HG03354 (cell line): ENCODE data around the gene ADAM33.

Experiments used
- ATAC-seq: cut with Tn5 transposase; IDR thresholded peaks from one replicate; pipeline ENCODE4 v1.9.1; 2021; ENCODE audit warnings: mild to moderate bottlenecking; ENCODE audit not compliant: unreplicated experiment, poor library complexity, severe bottlenecking

The ADAM33 gene

DNA sequence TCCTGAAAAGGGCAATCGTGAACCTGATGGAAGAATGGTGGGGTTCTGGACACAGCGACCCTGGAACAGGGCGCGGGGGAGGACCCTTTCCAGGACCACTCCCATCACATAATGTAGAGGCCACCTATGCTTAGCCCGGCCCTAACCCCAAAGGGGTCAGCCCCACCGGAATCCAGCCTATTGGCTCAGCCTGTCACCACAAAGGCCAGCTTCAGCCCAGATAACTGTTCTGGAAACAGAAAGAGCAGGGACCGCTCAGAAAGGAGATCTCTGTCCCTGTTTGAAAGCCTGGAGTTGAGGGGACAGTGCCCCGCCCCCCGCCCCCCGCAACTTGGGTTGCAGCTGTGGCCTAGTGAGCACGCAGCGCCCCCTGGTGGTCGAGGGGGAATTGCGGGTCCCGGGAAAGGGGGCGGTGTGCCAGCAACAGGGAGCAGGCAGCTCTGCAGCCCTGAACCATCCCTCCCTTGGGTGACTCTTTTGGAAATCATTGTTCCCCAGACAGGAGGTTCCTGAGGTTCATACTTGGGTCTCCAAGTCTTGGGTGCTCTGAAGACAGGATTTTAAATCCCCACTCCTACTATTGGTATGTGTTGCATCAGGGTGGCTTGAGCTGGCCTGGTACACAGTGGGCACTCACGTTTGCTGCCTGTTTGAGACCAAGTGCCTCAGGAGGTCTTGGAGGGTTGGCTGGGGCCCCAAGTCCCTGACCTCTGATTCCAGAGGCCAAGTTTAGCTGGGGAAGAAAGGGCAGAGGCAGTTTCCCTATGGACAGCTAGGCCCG, 29.1 kb upstream of the ADAM33 start:
- ATAC-seq: no peak

DNA sequence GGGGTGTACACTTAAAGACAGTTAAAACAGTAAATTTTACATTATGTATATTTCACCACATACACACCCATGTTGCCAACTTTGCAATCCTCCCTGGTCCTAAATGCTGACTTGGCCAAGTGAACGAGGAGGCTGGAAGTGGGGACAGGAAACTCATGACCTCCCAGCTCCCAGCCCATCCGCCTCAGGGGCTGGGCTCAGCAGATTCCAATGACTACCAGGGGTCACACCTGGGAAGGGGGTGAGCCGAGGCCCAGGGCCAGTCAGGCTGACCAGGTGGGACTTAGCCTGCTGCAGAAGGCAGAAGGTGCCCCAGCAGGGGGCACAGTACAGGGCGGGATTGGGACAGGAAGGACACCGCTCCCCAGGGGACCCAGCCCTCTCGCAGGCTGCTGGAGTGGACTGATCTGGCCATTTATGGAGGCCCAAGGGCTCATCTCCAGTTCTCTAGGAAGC, 28.2 kb upstream of the ADAM33 start:
- ATAC-seq: no peak

DNA sequence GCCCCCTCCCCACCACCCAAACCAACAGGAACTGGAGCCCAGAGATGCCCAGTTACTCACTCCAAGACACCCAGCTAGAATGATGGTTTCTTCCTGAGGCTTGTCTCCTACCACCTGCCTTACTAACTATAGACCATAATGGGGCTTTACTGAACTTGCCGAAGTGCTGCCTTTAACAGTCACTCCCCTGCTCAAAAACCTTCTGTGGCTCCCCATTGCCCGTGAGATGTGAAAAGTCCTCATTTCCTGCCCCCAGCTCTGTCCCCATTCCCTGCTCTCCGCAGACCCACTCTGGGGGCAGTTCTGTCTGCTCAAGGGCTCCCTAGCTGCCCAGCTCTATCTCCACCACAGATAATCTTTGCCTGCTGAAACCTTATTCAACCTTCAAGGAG, 25.7 kb upstream of the ADAM33 start:
- no peak for ATAC-seq

DNA sequence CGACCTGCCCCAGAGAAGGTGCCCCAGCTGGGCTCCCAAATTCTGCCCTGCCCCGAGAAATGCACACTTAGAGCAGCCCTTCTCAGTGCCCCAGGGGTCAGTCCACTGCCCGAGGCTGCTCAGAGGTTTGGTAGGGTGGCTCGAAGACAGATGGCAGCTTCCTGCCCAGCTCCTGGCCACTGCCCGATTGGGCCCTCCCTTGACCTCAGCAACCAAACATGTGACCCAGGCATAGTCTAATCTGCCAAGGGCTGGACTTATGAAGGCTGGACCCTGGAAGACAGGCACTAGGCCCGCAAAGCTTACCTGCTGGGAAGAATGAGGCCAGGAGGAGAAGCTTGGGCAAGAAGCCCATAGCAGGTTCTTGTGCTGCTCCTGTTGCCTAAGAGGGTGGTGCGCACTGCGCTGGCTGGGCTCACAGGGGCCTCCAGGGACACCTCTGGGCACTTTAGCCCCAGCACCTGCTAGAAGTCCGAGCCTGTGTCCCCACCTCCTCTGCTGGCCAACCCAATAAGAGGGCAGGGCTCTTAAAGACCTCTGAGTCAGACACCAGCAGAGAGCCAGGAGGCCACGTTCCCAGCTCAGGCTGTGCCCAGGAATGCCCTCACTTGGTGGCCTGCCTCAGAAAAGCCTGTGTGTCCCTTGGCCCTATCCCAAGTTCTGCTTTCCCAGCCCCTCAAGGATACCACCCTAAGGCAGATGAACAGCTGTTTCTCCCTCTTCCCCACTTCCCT, 25.1 kb upstream of the ADAM33 start:
- no peak for ATAC-seq

DNA sequence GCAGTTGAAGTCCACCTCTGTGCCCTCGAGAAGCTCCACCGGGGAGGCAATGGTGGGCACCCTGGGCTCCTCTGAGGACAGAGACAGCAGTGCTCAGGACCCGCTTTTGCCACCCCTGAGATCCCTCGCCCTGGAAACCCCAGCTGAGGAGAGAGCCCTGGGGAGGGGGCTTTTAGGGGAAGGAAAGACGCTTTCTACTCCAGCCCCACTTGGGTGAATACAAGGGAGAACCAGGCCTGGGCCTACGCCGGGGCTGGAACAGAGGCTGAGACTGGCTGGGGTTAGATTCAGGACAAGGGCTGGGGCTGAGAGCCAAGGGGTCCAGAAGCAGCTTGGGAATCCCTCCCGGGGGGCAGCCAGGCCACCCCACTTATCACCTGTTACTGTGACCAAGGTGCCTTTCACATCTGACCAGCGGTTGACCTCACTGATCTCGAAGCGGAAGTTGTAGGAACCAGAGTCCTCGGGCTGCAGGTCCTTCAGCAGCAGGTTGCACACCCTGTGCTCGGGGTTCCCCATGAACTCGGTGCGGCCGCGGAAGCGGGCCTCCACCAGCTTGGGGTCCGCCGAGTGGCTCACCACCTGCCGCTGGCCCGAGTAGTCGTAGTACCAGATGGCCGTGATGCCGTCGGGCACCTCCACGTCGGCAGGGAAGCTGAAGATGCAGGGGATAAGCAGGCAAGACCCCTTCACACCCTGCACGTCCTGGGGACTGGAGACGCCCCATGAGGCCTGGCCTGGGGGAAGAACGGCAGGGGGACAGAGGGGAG, 24.3 kb upstream of the ADAM33 start:
- no peak for ATAC-seq

DNA sequence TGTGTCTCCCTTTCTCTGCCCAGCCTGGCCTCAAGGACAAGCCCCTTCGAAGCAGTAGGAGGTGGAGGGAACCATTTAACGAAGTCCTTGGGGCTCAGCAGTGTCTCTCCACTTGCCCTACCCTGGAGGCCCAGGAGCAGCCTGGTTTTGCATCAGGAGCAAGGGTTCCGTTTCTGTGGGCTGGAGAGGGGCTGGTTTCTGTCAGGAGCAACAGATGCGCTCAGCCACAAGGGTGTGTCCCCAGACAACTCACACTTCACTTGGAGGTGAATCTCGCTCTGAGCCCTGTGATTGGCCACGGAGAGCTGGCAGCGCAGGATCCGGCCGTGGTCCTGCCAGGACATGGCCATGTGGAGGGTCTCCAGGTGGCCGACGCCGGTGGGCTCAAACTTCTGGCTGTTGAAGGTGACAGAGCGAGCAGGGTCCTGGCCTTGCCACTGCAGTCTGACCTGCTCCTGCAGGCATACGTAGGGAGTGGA, 23.7 kb upstream of the ADAM33 start:
- ATAC-seq: no peak

DNA sequence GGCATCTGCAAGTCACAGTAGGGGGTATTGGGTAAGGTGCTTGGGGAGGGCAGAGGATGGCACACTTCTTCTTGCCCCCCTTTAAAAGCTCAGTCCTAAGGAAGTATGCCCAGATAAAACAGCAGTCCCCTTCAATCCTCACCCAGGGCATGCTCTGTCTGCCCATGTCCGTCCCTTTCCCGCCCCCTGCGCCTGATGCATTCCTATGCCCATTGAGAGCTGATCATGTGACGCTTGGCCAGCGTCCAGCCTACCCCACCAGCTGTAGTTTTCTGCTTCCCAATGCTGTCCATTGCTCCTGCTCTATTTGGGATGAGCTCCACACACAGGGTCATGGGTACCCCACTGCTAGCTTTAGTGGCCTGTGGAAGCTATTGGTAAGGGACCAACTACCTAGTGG, 22.3 kb upstream of the ADAM33 start:
- no peak for ATAC-seq

DNA sequence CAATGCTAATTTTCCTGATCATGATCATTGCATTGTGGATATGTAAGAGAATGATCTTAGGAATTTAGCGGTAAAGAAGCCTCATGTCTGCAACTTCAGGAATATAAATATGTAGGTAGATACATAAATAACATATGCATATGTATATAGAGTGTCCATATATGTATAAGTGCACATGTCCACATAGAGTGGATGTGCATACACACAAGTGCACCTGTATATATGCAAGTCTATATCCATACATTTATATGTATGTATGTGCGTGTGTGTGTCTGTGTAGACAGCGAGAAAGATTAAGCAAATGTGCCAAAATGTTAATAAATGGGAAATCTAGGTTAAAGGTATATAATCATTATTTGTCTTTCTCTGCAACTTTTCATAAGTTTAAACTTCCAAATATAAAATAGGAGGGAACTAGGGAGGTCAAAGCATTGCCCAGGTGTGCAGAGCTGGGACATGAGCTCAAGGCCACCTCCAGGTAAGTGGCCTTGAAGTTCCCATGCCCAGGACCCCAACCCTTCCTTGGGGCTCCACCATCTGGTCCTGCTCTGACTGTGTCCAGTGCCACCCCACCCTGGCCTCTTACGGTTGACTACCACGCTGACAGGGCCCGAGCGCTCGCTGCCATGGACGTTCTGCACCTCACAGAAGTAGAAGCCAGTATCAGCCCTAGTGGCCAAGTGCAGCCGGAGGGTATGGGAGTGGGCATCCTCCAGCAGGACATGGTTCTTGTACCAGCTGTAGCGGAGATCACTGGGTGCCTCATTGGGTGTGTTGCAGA, 21.0 kb upstream of the ADAM33 start:
- ATAC-seq: no peak

DNA sequence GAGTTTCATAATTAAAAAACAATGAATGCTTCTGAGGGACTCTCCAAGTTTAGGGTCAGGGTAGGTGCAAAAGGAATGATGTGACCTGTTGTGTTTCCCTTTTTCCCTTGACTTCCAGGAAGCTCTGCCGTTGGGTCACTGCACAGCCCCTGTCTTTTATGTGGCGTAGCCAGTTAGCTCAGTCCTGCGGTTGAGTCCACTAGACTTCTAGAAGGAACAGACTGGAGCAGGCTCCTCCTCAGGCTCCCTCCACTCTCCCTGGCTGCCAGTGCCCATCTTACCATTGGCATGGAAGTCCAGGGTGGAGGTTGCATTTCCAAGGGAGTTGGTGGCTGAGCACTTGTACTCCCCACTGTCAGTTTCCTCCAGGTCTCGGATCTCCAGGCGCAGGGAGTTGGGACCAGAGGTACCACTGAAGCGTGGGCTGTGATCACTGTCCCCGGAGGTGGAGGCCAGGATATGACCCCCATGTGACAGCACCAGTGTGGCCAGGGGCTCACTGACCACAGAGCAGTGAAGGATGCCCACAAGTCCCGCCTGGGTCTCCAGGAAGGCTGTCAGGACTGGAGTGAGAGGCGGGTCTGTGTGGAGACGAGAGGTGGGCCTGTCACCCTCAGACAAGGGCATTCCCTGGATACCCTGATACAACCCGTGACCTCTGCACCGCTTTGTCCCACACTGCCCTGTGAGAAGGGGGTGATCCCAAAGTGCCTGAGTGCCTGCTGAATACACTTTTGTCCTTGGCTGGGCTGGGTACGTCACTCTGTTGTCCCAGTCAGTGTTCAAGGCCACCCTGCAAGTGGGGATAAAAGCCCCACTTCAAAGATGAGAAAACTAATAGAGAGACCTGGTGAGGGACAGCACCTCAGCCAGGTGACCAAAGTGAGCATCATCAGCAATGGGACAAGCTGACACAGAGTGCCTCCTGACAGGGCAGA, 19.5 kb upstream of the ADAM33 start:
- ATAC-seq: no peak

DNA sequence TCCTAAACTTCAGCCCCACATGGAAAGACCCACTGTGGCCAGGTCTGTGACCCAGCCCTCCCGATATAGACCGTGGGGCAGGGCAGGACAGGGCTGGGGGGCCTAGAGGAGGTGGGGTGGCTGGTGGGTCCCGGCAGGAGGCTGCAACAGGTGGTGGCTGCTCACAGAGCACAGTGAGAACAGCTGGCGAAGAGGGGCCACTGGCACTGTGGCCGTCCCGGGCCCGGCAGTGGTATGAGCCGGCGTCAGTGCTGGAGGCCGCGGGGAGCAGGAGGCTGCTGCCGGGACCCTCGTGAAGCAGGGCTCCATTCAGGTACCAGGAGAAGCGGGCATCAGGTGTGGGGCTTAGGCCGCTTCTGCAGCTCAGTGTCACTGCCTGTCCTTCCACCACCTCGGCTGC, 17.2 kb upstream of the ADAM33 start:
- no peak for ATAC-seq

DNA sequence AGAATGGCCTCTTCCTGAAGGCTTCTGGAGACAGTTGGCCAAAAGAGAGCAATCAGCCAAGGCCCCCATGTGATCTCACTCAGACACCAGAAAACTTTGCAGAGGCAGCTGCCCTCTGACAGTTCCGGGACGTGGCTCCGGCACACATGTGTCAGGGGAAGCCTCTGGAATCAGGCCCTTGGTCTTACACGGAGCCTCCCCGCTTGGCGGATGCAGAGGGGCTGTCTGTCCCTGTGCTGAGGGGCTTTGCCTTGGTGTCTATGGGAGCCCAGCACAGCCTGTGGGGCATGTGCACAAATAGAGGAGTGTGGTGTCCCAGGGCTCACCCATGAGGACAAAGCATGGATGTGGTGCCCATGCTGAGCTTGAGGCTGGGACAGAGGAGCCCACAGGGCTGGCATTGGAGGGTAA, 16.8 kb upstream of the ADAM33 start:
- ATAC-seq: no peak

DNA sequence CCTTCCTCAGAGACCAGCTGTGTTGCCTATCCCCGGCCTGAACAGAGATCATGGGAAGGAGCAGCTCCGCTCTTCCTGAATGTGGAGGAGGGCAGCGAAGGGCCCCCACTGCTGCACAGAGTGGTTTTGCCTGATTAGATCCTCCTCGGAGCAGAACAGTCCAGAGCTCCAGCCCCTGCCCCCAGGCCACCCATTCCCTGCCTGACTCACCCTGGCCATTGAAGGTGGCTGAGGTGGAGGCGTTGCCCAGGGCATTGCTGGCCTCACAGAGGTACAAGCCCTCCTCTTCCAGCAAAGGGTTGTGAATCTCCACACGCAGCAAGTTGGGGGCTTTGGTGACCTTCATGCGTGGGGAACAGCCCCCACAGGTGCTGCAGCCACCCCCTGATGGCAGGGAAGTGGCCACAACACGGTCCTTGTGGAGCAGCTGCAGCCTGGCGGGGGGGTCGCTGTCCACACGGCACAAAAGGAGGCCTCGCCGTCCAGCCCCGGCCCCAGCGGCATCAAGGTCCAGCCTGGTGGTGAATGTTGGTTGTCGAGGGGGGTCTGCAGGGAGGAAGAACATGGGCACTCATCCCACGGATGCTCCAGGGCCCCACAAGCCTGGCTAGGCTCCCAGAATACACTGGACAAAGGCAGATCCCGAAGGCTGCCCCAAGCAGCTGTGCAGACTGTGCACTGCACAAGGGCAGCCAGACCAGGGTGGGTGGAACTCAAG, 15.9 kb upstream of the ADAM33 start:
- ATAC-seq: no peak

DNA sequence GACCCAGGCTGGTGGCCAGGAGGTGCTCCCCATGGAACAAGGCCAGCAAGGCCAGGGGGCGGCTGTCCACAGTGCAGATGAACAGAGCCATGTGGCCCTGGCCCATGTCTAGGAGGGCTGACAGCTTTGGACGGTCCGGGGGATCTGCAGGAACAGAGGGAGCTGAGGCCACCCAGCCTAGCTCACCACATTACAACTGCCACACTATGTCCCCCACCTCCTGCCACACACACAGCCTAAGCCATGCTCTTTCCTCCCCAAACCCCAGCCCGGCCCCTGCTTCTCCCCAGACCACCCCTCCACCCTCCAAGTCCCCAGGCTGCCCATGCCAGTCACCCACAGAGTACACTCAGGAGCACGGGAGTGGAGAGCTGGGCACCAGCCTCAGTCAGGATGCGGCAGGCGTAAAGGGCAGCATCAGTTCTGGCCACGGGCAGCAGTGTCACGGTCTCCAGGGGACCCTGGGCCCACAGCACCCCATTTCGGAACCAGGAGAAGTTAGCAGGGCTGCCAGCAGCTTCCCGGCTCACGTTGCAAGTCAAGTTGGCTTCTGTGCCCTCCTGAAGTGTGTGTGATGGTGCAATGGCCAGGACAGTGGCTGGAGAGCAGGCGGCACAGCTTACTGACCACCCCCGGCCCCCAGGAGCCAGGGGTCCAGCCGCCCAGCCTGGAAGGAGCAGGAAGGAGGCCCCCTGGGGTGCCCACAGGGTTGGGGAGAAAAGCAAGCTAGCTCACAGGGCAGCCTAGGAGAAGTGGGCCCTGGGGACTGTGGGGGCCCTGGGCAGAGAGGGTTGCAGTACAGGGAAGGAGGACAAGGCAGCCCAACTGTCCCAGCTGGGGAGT, 15.2 kb upstream of the ADAM33 start:
- ATAC-seq: no peak

DNA sequence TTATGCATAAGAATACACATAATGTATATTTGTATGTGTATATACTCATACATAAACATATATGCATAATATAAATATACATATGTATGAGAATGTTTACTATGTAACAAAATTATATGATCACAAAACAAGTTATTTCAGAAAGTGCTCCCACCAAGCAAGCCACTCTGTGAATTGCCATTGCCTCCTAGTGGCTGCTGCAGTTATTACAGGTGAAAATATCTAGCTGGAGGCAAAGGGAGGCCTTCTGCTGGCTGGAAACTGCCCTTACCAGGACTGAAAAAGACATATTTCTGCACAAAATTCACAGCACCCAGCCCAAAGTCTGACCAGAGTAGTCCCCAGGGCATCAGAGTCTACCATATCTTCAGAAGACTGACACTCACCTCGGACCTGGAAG, 14.4 kb upstream of the ADAM33 start:
- ATAC-seq: no peak

DNA sequence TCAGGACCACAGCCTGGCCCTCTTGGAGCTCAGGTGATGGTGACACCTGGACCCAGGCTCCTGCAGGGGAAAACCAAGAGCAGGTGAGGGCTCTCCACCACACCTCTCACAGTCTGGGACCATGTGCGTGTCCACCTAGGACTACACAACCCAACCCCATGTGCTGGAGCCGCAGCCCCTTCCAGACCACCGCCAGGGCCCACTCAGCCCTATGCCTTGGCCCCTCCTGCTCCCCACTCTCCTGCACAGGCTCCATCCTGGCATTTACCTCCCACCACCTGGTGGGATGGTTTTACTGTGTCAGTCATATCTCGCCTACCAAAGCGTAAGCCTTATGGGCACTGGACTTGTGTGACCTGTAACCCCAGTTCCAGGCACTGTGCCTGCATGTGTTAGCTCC, 13.1 kb upstream of the ADAM33 start:
- no peak for ATAC-seq

DNA sequence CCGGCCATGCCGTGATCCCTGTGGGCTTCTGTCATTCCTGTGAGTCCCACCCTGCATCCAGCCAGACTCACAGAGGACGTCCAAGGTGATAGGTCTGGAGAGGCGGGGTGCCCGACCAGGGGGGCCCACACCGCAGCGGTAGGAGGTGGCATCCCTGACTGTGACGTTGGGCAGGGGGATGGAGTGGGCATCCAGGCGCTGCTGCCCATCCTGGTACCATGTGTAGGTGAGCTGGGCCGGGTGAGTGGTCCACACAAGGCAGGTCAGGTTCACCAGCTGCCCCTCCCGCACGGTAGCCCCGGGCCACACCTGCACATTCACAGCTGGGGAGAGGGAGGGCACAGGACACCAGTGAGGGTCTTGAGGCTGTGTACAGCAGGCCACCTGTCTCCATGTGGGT, 11.6 kb upstream of the ADAM33 start:
- no peak for ATAC-seq

DNA sequence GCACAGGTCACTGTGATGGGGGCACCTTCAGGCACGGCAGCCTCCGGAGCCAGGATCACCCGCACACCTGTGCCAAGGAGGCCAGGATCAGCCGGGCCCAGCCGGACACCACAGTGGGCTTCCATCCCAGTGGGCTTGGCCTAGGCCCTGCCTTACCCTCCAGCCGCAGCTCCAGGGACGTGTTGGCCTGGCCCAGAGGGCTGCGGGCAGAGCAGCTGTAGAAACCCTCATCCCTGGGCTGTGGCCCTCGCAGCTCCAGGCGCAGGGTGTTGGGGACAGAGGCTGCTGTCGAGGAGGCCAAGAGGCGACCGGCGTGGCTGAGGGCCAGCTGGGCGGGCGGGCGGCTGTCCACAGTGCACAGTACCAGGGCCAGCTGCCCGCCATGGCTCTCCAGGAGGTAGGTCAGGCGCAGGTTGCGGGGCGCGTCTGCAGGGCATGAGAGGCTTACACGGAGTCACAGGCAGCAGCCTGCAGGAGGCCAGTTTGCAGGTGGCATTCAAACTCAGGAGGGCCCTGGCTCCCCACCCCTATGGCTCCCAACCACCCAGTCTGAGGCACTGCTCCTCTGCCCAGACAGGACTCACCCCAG, 11.0 kb upstream of the ADAM33 start:
- no peak for ATAC-seq
